ENCODE data around the gene STPG1.

DNA sequence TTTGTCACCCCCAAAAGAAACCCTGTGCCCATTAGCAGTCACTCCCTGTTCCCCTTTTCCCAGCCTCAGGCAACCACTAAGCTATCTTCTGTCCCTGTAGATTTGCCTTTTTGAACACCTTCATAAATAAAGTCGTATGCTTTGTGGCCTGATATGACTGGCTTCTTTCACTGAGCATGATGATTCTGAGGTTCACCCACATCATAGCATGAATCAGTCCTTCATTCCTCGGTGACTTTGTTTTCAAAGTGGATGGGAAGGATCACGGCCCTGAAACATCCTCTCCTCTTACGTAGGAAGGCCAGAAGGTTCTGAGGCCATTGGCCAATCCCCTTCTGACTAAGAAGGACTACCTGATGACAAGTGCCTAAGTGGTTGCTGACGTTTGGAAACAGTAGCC is 41.1 kb upstream of the STPG1 start:
- TF ChIP-seq POLR2AphosphoS5 (IDR thresholded peaks at IDR 0.05) = no peak
- TF ChIP-seq, protein P1, sequence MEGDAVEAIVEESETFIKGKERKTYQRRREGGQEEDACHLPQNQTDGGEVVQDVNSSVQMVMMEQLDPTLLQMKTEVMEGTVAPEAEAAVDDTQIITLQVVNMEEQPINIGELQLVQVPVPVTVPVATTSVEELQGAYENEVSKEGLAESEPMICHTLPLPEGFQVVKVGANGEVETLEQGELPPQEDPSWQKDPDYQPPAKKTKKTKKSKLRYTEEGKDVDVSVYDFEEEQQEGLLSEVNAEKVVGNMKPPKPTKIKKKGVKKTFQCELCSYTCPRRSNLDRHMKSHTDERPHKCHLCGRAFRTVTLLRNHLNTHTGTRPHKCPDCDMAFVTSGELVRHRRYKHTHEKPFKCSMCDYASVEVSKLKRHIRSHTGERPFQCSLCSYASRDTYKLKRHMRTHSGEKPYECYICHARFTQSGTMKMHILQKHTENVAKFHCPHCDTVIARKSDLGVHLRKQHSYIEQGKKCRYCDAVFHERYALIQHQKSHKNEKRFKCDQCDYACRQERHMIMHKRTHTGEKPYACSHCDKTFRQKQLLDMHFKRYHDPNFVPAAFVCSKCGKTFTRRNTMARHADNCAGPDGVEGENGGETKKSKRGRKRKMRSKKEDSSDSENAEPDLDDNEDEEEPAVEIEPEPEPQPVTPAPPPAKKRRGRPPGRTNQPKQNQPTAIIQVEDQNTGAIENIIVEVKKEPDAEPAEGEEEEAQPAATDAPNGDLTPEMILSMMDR (IDR thresholded peaks at IDR 0.05) = no peak
- TF ChIP-seq EP300 (IDR thresholded peaks at IDR 0.05) = no peak

Data from upper lobe of left lung (tissue), 4 donors.